ENCODE results near the gene SLC1A2.

Gene SLC1A2

GRCh38 chr11:35327829-35328228 lies 91.5 kb downstream of the SLC1A2 start:
- no peak overlapping the region for H3K4me3 ChIP-seq (ENCODE audit: low read depth, low read length)
- no peak for TF ChIP-seq CTCF (IDR thresholded peaks at IDR 0.05; ENCODE audit: low read depth, low read length, missing control alignments)
- no peak for DNase-seq
- in situ Hi-C loops (cut with HindIII; ENCODE audit: low pct_ligation_motif_present, low sequenced_read_pairs): no loop called here
- no peak overlapping the region for H3K27ac ChIP-seq
- H3K36me3 ChIP-seq (replicated peaks): no peaks in the 10 kb centered on the region
- no peaks in the 10 kb centered on the region for H3K27me3 ChIP-seq (replicated peaks)

GRCh38 chr11:35326266-35326879 lies 93.0 kb downstream of the SLC1A2 start:
- no peak overlapping the region for H3K27ac ChIP-seq
- H3K4me3 ChIP-seq (ENCODE audit: low read depth, low read length): no peak overlapping the region
- TF ChIP-seq CTCF (IDR thresholded peaks at IDR 0.05; ENCODE audit: low read depth, low read length, missing control alignments): no peak
- in situ Hi-C loops (cut with HindIII; ENCODE audit: low pct_ligation_motif_present, low sequenced_read_pairs): no loop called here
- H3K27me3 ChIP-seq (replicated peaks): no peaks in the 10 kb centered on the region
- H3K36me3 ChIP-seq (replicated peaks): no peaks in the 10 kb centered on the region
- DNase-seq: no peak

- Histone ChIP-seq H3K27me3 (replicated peaks) (no peaks in the 10 kb centered on the region), H3K36me3 (replicated peaks) (no peaks in the 10 kb centered on the region), H3K4me3 (ENCODE audit: low read depth, low read length) (no peak overlapping the region), H3K27ac (no peak overlapping the region)
- no peak for DNase-seq
- in situ Hi-C loops (cut with HindIII; ENCODE audit: low pct_ligation_motif_present, low sequenced_read_pairs): no loop called here
- TF ChIP-seq CTCF (IDR thresholded peaks at IDR 0.05; ENCODE audit: low read depth, low read length, missing control alignments): no peak
Measured at GRCh38 chr11:35324981-35325380, 94.4 kb downstream of the SLC1A2 start.

GRCh38 chr11:35324183-35324886 lies 95.0 kb downstream of the SLC1A2 start:
- H3K4me3 ChIP-seq (ENCODE audit: low read depth, low read length): no peak overlapping the region
- in situ Hi-C loops (cut with HindIII; ENCODE audit: low pct_ligation_motif_present, low sequenced_read_pairs): no loop called here
- no peaks in the 10 kb centered on the region for H3K27me3 ChIP-seq (replicated peaks)
- TF ChIP-seq CTCF (IDR thresholded peaks at IDR 0.05; ENCODE audit: low read depth, low read length, missing control alignments): no peak
- H3K27ac ChIP-seq: no peak overlapping the region
- DNase-seq: no peak
- no peaks in the 10 kb centered on the region for H3K36me3 ChIP-seq (replicated peaks)

- H3K4me3 ChIP-seq (ENCODE audit: low read depth, low read length): no peak overlapping the region
- no peak for DNase-seq
- in situ Hi-C loops (cut with HindIII; ENCODE audit: low pct_ligation_motif_present, low sequenced_read_pairs): no loop called here
- H3K36me3 ChIP-seq (replicated peaks): no peaks in the 10 kb centered on the region
- no peaks in the 10 kb centered on the region for H3K27me3 ChIP-seq (replicated peaks)
- no peak for TF ChIP-seq CTCF (IDR thresholded peaks at IDR 0.05; ENCODE audit: low read depth, low read length, missing control alignments)
- no peak overlapping the region for H3K27ac ChIP-seq
Measured at GRCh38 chr11:35323076-35323868, 96.1 kb downstream of the SLC1A2 start.
